Activated naive CD8-positive, alpha-beta T cell treated with anti-CD3 and anti-CD28 coated beads, Interleukin-2, amount 50 U/mL, for 24 hours (primary cell): ENCODE data around the gene MMS22L.

Experiments
- ATAC-seq: fragments of 150-1000 bp; cut with Tn5 transposase; one replicate; pipeline ENCODE4 v1.10.0; 2021
- DNase-seq: peaks from one replicate; pipeline ENCODE4 v3.0.0; 2021
- H3K27ac Mint-ChIP-seq: one replicate; pipeline ENCODE4 v1.8.0; 2021; ENCODE audit warnings: mild to moderate bottlenecking, mixed read lengths
- H3K27me3 Mint-ChIP-seq: one replicate; pipeline ENCODE4 v1.8.0; 2021; ENCODE audit warnings: mixed read lengths
- H3K36me3 Mint-ChIP-seq: one replicate; pipeline ENCODE4 v1.8.0; 2021; ENCODE audit warnings: low read depth, mixed read lengths
- H3K4me1 Mint-ChIP-seq: one replicate; pipeline ENCODE4 v1.8.0; 2021; ENCODE audit warnings: mixed read lengths
- H3K4me3 Mint-ChIP-seq: one replicate; pipeline ENCODE4 v1.8.0; 2021; ENCODE audit warnings: mild to moderate bottlenecking, moderate library complexity, mixed read lengths
- H3K9me3 Mint-ChIP-seq: one replicate; pipeline ENCODE4 v1.8.0; 2021; ENCODE audit warnings: mixed read lengths

Gene MMS22L

GRCh38 chr6:97282726-97283617 lies at the start of gene MMS22L:
Gene MMS22L, minus strand, starts transcription at chr6:97283216. Its CDS starts 739 bp downstream, at chr6:97282477.
- Mint-ChIP-seq H3K4me1 (peaks cover 23% of the 10 kb centered on the region), H3K9me3 (no peaks in the 10 kb centered on the region), H3K4me3 (peak within 1 kb of the TSS; percentile 92), H3K27me3 (no peaks in the 10 kb centered on the region), H3K27ac (peak within 1 kb of the TSS; percentile 85), H3K36me3 (peaks cover 23% of the 10 kb centered on the region)
- DNase-seq (peak; percentile 93), ATAC-seq (peak; percentile 96)

GRCh38 chr6:97322811-97323210 lies 39.8 kb upstream of the MMS22L start:
- no peaks in the 10 kb centered on the region for H3K4me1 Mint-ChIP-seq
- ATAC-seq (no peak), DNase-seq (no peak)
- no peak overlapping the region for H3K27ac Mint-ChIP-seq
- H3K4me3 Mint-ChIP-seq, result no peak overlapping the region
- no peaks in the 10 kb centered on the region for H3K36me3 Mint-ChIP-seq
- peaks cover 6% of the 10 kb centered on the region for H3K9me3 Mint-ChIP-seq
- H3K27me3 Mint-ChIP-seq, result peaks cover 3% of the 10 kb centered on the region

- ATAC-seq, result no peak
- H3K36me3 Mint-ChIP-seq, result no peaks in the 10 kb centered on the region
- no peak for DNase-seq
- no peak overlapping the region for H3K4me3 Mint-ChIP-seq
- H3K27me3 Mint-ChIP-seq, result peaks cover 3% of the 10 kb centered on the region
- H3K9me3 Mint-ChIP-seq, result peaks cover under 1% of the 10 kb centered on the region
- no peak overlapping the region for H3K27ac Mint-ChIP-seq
- H3K4me1 Mint-ChIP-seq, result no peaks in the 10 kb centered on the region
These were observed 39.2 kb upstream of the MMS22L start for GRCh38 chr6:97322226-97322625.

GRCh38 chr6:97316978-97317377 lies 34.0 kb upstream of the MMS22L start:
- Mint-ChIP-seq H3K4me3 (no peak overlapping the region), H3K36me3 (no peaks in the 10 kb centered on the region), H3K27ac (no peak overlapping the region), H3K9me3 (no peaks in the 10 kb centered on the region), H3K27me3 (no peaks in the 10 kb centered on the region), H3K4me1 (no peaks in the 10 kb centered on the region)
- no peak for DNase-seq
- ATAC-seq, result no peak

- H3K9me3 Mint-ChIP-seq, result no peaks in the 10 kb centered on the region
- H3K27me3 Mint-ChIP-seq, result no peaks in the 10 kb centered on the region
- ATAC-seq (no peak), DNase-seq (no peak)
- H3K36me3 Mint-ChIP-seq, result no peaks in the 10 kb centered on the region
- no peaks in the 10 kb centered on the region for H3K4me1 Mint-ChIP-seq
- no peak overlapping the region for H3K4me3 Mint-ChIP-seq
- no peak overlapping the region for H3K27ac Mint-ChIP-seq
These were observed 29.2 kb upstream of the MMS22L start for GRCh38 chr6:97312241-97312640.

GRCh38 chr6:97306544-97307320 lies 23.7 kb upstream of the MMS22L start:
- no peaks in the 10 kb centered on the region for H3K4me1 Mint-ChIP-seq
- ATAC-seq (no peak), DNase-seq (no peak)
- no peak overlapping the region for H3K27ac Mint-ChIP-seq
- H3K27me3 Mint-ChIP-seq, result peaks cover 14% of the 10 kb centered on the region
- H3K36me3 Mint-ChIP-seq, result no peaks in the 10 kb centered on the region
- H3K4me3 Mint-ChIP-seq, result no peak overlapping the region
- no peaks in the 10 kb centered on the region for H3K9me3 Mint-ChIP-seq

- ATAC-seq (no peak), DNase-seq (no peak)
- no peaks in the 10 kb centered on the region for H3K9me3 Mint-ChIP-seq
- H3K27me3 Mint-ChIP-seq, result peaks cover 14% of the 10 kb centered on the region
- no peak overlapping the region for H3K4me3 Mint-ChIP-seq
- no peaks in the 10 kb centered on the region for H3K36me3 Mint-ChIP-seq
- no peak overlapping the region for H3K27ac Mint-ChIP-seq
- no peaks in the 10 kb centered on the region for H3K4me1 Mint-ChIP-seq
These were observed 22.5 kb upstream of the MMS22L start for GRCh38 chr6:97305414-97306066.

GRCh38 chr6:97304701-97305100 lies 21.7 kb upstream of the MMS22L start:
- H3K36me3 Mint-ChIP-seq, result no peaks in the 10 kb centered on the region
- H3K27me3 Mint-ChIP-seq, result peaks cover 14% of the 10 kb centered on the region
- no peak for ATAC-seq
- H3K27ac Mint-ChIP-seq, result no peak overlapping the region
- no peak overlapping the region for H3K4me3 Mint-ChIP-seq
- H3K9me3 Mint-ChIP-seq, result no peaks in the 10 kb centered on the region
- DNase-seq, result no peak
- H3K4me1 Mint-ChIP-seq, result no peaks in the 10 kb centered on the region

- no peak for DNase-seq
- Mint-ChIP-seq H3K4me1 (no peaks in the 10 kb centered on the region), H3K27ac (no peak overlapping the region), H3K36me3 (no peaks in the 10 kb centered on the region), H3K9me3 (no peaks in the 10 kb centered on the region), H3K4me3 (no peak overlapping the region), H3K27me3 (peaks cover 23% of the 10 kb centered on the region)
- ATAC-seq, result no peak
These were observed 11.4 kb upstream of the MMS22L start for GRCh38 chr6:97294451-97294850.

GRCh38 chr6:97293198-97293696 lies 10.2 kb upstream of the MMS22L start:
- DNase-seq, result no peak
- Mint-ChIP-seq H3K4me1 (no peaks in the 10 kb centered on the region), H3K36me3 (no peaks in the 10 kb centered on the region), H3K9me3 (no peaks in the 10 kb centered on the region), H3K4me3 (no peak overlapping the region), H3K27ac (no peak overlapping the region), H3K27me3 (peaks cover 21% of the 10 kb centered on the region)
- ATAC-seq, result no peak

- Mint-ChIP-seq H3K27me3 (peaks cover 20% of the 10 kb centered on the region), H3K9me3 (no peaks in the 10 kb centered on the region), H3K36me3 (no peaks in the 10 kb centered on the region), H3K4me1 (no peaks in the 10 kb centered on the region), H3K27ac (no peak overlapping the region), H3K4me3 (no peak overlapping the region)
- ATAC-seq (no peak), DNase-seq (no peak)
These were observed 9.7 kb upstream of the MMS22L start for GRCh38 chr6:97292671-97293070.

- Mint-ChIP-seq H3K4me1 (no peaks in the 10 kb centered on the region), H3K27ac (no peak overlapping the region), H3K4me3 (no peak overlapping the region), H3K9me3 (no peaks in the 10 kb centered on the region), H3K27me3 (peaks cover 17% of the 10 kb centered on the region), H3K36me3 (no peaks in the 10 kb centered on the region)
- DNase-seq (no peak), ATAC-seq (no peak)
These were observed 8.9 kb upstream of the MMS22L start for GRCh38 chr6:97291896-97292295.

- Mint-ChIP-seq H3K4me1 (no peaks in the 10 kb centered on the region), H3K27ac (no peak overlapping the region), H3K4me3 (no peak overlapping the region), H3K36me3 (no peaks in the 10 kb centered on the region), H3K9me3 (no peaks in the 10 kb centered on the region), H3K27me3 (peaks cover 10% of the 10 kb centered on the region)
- no peak for ATAC-seq
- DNase-seq, result no peak
These were observed 6.3 kb upstream of the MMS22L start for GRCh38 chr6:97289332-97289731.

GRCh38 chr6:97288188-97288587 lies 5.2 kb upstream of the MMS22L start:
- Mint-ChIP-seq H3K9me3 (no peaks in the 10 kb centered on the region), H3K36me3 (no peaks in the 10 kb centered on the region), H3K4me1 (peaks cover 8% of the 10 kb centered on the region), H3K4me3 (no peak overlapping the region), H3K27ac (no peak overlapping the region), H3K27me3 (peaks cover 3% of the 10 kb centered on the region)
- DNase-seq (no peak), ATAC-seq (no peak)
